Vagina (tissue), 2 donors: ENCODE measurements around the gene MPV17. TPM values are rescaled to one million over a fixed set of nuclear protein-coding genes. Genes with fewer than 3 reads are reported as not detected.
"Not testable (repeated sequence)": the region's sequence is repeated elsewhere in the genome, so short reads cannot be mapped to it uniquely, and the experiment has no call there.

Source experiments
- DNase-seq, 2 donors: peaks; one replicate each; pipeline ENCODE4 v3.0.0-alpha.2; 2017; ENCODE audit errors: extremely low spot score in 2 of 2
- H3K27ac ChIP-seq: fragments of 200-600 bp; sonication (generic); one replicate; pipeline ENCODE4 v1.5.1; 2019
- H3K27me3 ChIP-seq: fragments of 200-600 bp; sonication (generic); one replicate; pipeline ENCODE4 v1.5.1; 2019
- H3K36me3 ChIP-seq, 2 donors: fragments of 200-600 bp; sonication (generic); one replicate each; pipeline ENCODE4 v1.5.1; 2017 to 2019
- H3K4me1 ChIP-seq: fragments of 200-600 bp; sonication (generic); one replicate; pipeline ENCODE4 v1.5.1; 2019
- H3K4me3 ChIP-seq, 2 donors: fragments of 200-600 bp; sonication (generic); 1 replicate in 1 of 2; 2 replicates in 1 of 2; pipeline ENCODE4 v1.5.1; 2016 to 2019
- H3K9me3 ChIP-seq: fragments of 200-600 bp; sonication (generic); one replicate; pipeline ENCODE4 v1.5.1; 2019
- CTCF ChIP-seq, 3 experiments: fragments of 450-650 bp in 2 of 3; fragments of 200-600 bp in 1 of 3; sonication (generic) in 1 of 3; IDR thresholded peaks; one replicate each; pipeline ENCODE4 v1.5.1; 2017 to 2019; ENCODE audit warnings: antibody characterized with exemption in 3 of 3, mild to moderate bottlenecking in 2 of 3, moderate library complexity in 2 of 3
- POLR2A ChIP-seq, 2 donors: fragments of 450-650 bp; IDR thresholded peaks; one replicate each; pipeline ENCODE4 v1.6.1; 2017; ENCODE audit warnings: antibody characterized with exemption in 2 of 2, mild to moderate bottlenecking in 2 of 2, moderate library complexity in 2 of 2
- POLR2AphosphoS5 ChIP-seq, 2 donors: sonication (generic); formaldehyde crosslinking; IDR thresholded peaks; one replicate each; pipeline ENCODE4 v1.9.0; 2017; ENCODE audit warnings: antibody characterized with exemption in 2 of 2, mild to moderate bottlenecking in 2 of 2, low read depth in 1 of 2; ENCODE audit not compliant: insufficient read depth in 1 of 2
- intact Hi-C: fragments of 100-400 bp; cut with DNase I; formaldehyde crosslinking; loops from one replicate; pipeline ENCODE4 v1.15.1; 2023
- total RNA-seq: library from RNA; depleted of rRNA; stranded (reverse); fragments of >200 nt; gene quantifications from one replicate; pipeline ENCODE4 v1.2.3, GENCODE V29; 2016

The MPV17 gene
- total RNA-seq, 1 donor from 2014 or later = 55.7 TPM

- Histone ChIP-seq H3K27ac (no peak overlapping the region), H3K36me3 (no peaks in the 10 kb centered on the region), H3K4me1 (peaks cover 28% of the 10 kb centered on the region), H3K27me3 (no peaks in the 10 kb centered on the region), H3K9me3 (no peaks in the 10 kb centered on the region), H3K4me3 (no peak overlapping the region)
- no peak for TF ChIP-seq CTCF (IDR thresholded peaks at IDR 0.05)
- TF ChIP-seq POLR2AphosphoS5 (IDR thresholded peaks at IDR 0.05; ENCODE audit: insufficient read depth in 1 of 2, low read depth in 1 of 2) = peak; percentile 36 to 46
- intact Hi-C loops = no loop called here
- no peak for DNase-seq
Measured at GRCh38 chr2:27320958-27321543, 1.8 kb downstream of the MPV17 start.

GRCh38 chr2:27319839-27320238 is 3.1 kb downstream of the MPV17 start:
- H3K27me3 ChIP-seq, intact Hi-C loops, H3K4me3 ChIP-seq, H3K36me3 ChIP-seq, H3K27ac ChIP-seq, DNase-seq, H3K9me3 ChIP-seq: not testable (repeated sequence)
- H3K4me1 ChIP-seq = peaks cover 28% of the 10 kb centered on the region

- Histone ChIP-seq H3K27ac (no peak overlapping the region), H3K9me3 (no peaks in the 10 kb centered on the region), H3K27me3 (no peaks in the 10 kb centered on the region), H3K4me3 (no peak overlapping the region), H3K4me1 (peaks cover 11% of the 10 kb centered on the region), H3K36me3 (no peaks in the 10 kb centered on the region)
- TF ChIP-seq POLR2AphosphoS5 (IDR thresholded peaks at IDR 0.05; ENCODE audit: insufficient read depth in 1 of 2, low read depth in 1 of 2) (no peak), POLR2A (IDR thresholded peaks at IDR 0.05) (no peak), CTCF (IDR thresholded peaks at IDR 0.05) (no peak)
- no peak for DNase-seq
- intact Hi-C loops = no loop called here
Measured at GRCh38 chr2:27316655-27317412, 6.1 kb downstream of the MPV17 start.

DNA sequence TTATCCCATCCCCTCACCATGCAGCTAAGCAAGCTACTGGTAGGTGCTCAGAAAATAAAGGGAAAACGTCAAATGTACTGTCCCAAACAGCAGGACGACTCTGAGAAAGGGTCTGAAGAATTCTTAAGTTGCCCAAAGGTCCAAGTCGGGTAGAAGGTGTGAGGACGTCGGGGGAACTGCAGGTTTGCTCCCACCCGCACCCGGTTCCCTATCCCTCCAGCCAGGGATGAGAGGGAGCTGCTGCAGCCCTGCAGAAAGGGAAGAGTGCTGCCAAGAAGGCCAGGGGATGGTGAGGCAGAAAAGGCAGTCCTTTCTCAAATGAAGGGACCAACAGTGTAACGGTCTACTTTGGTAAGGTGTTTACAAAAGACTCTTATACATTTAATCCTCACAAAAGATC is 7.8 kb downstream of the MPV17 start:
- no peaks in the 10 kb centered on the region for H3K9me3 ChIP-seq
- no peak overlapping the region for H3K4me3 ChIP-seq
- H3K4me1 ChIP-seq = no peaks in the 10 kb centered on the region
- intact Hi-C loops = no loop called here
- DNase-seq = no peak
- H3K27ac ChIP-seq = no peak overlapping the region
- H3K27me3 ChIP-seq = no peaks in the 10 kb centered on the region
- TF ChIP-seq POLR2A (IDR thresholded peaks at IDR 0.05) (no peak), CTCF (IDR thresholded peaks at IDR 0.05) (no peak), POLR2AphosphoS5 (IDR thresholded peaks at IDR 0.05; ENCODE audit: insufficient read depth in 1 of 2, low read depth in 1 of 2) (no peak)
- peaks cover 0 to 7% of the 10 kb centered on the region in 2 donors for H3K36me3 ChIP-seq

- Histone ChIP-seq H3K4me3 (no peak overlapping the region), H3K36me3 (peaks cover 0 to 9% of the 10 kb centered on the region in 2 donors), H3K9me3 (no peaks in the 10 kb centered on the region), H3K27ac (no peak overlapping the region), H3K27me3 (no peaks in the 10 kb centered on the region), H3K4me1 (no peaks in the 10 kb centered on the region)
- DNase-seq = no peak
- intact Hi-C loops = no loop called here
- TF ChIP-seq CTCF (IDR thresholded peaks at IDR 0.05) = no peak
- no peak for TF ChIP-seq POLR2A (IDR thresholded peaks at IDR 0.05)
- TF ChIP-seq POLR2AphosphoS5 (IDR thresholded peaks at IDR 0.05; ENCODE audit: insufficient read depth in 1 of 2, low read depth in 1 of 2) = no peak
Measured at GRCh38 chr2:27314709-27315108, 8.2 kb downstream of the MPV17 start.
